HEK293T (cell line): ENCODE measurements around the gene MEP1A.

Experiments used
- ELF4 ChIP-seq: fragments of 450-650 bp; IDR thresholded peaks from 2 replicates; pipeline ENCODE4 v1.6.1; 2017; ENCODE audit warnings: antibody characterized with exemption
- FOXK2 ChIP-seq: fragments of 450-650 bp; IDR thresholded peaks from 2 replicates; pipeline ENCODE4 v1.6.1; 2016; ENCODE audit warnings: mild to moderate bottlenecking
- FOXM1 ChIP-seq: fragments of 450-650 bp; IDR thresholded peaks from 2 replicates; pipeline ENCODE4 v1.6.1; 2017; ENCODE audit warnings: mild to moderate bottlenecking, borderline replicate concordance
- LEF1 ChIP-seq: fragments of 450-650 bp; IDR thresholded peaks from 2 replicates; pipeline ENCODE4 v1.6.1; 2017; ENCODE audit warnings: mild to moderate bottlenecking, borderline replicate concordance
- NFRKB ChIP-seq: fragments of 450-650 bp; IDR thresholded peaks from 2 replicates; pipeline ENCODE4 v1.6.1; 2016; ENCODE audit warnings: mild to moderate bottlenecking, moderate library complexity
- SP1 ChIP-seq: fragments of 450-650 bp; IDR thresholded peaks from 2 replicates; pipeline ENCODE4 v1.6.1; 2017
- SUZ12 ChIP-seq: fragments of 450-650 bp; IDR thresholded peaks from 2 replicates; pipeline ENCODE4 v1.6.1; 2016; ENCODE audit warnings: mild to moderate bottlenecking

DNA sequence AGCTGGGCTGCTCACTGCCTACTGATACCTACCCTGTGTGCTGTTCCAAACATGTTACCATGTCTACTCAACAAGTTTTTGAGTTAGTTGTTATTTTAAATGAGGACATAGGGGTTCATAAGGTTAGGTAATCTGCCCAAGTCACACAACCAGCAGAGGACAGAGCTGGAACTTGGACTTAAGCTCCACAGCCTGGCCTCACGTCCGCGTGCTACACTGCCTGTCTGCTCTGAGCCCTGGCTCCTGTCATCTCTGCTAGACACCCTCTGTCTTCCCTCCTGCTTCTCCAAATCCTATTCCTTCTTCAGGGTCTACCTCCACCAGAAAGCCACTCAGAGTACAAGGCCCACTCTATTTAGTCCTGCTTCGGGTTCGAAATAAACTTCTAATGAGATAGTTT lies 28.2 kb upstream of the MEP1A start:
- no peak for TF ChIP-seq FOXM1
- TF ChIP-seq SUZ12, result no peak
- no peak for TF ChIP-seq SP1
- TF ChIP-seq LEF1, result no peak
- no peak for TF ChIP-seq FOXK2
- no peak for TF ChIP-seq NFRKB
- no peak for TF ChIP-seq ELF4
